Activated naive CD4-positive, alpha-beta T cell (primary cell): ENCODE measurements around the gene HSD17B7.
A peak's percentile ranks its signal among the peaks of the same experiment; 100 is the strongest.
"Not testable (repeated sequence)": the region's sequence is repeated elsewhere in the genome, so short reads cannot be mapped to it uniquely, and the experiment has no call there.

ENCODE experiments used
- DNase-seq, 4 experiments: peaks; one replicate each; lab custom pipeline; 2025; lab: John Stamatoyannopoulos, UW

The HSD17B7 gene, protein sequence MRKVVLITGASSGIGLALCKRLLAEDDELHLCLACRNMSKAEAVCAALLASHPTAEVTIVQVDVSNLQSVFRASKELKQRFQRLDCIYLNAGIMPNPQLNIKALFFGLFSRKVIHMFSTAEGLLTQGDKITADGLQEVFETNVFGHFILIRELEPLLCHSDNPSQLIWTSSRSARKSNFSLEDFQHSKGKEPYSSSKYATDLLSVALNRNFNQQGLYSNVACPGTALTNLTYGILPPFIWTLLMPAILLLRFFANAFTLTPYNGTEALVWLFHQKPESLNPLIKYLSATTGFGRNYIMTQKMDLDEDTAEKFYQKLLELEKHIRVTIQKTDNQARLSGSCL

DNA sequence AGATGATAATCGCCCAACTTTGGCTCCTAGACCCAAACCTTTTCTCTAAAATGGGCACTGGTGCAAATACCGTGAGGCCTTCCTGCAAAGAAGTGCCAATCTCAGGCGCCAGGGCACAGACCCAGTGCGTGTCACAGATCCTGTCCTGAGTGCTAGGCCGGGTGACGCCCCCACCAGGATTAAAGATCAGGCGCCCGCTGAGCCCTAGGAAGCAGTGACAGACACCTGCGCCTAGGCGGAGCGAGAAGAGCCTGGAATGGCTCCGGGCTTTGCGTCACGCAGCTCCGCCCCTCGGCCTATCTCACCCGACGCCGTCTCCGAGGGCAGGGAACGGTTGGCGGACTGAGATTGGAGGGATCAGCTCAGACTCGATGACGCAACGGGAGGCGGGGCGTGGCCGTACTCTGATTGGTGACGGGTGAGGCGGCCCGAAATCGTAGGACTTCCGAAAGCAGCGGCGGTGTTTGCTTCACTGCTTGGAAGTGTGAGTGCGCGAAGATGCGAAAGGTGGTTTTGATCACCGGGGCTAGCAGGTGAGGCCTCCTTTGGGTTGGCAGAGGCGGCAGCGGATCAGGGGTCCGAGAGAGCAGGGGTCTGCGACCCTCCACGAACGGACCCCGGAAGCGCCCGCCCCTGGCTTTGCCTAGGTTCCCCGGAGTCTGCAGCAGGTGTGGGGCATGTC lies at the start of gene HSD17B7:
Gene HSD17B7 (plus strand): TSS at position 400 of the 682 bp plus-strand sequence. CDS start 99 bp downstream, at position 499.
- peak; percentile 13 to 59 (median 28) for DNase-seq

DNA sequence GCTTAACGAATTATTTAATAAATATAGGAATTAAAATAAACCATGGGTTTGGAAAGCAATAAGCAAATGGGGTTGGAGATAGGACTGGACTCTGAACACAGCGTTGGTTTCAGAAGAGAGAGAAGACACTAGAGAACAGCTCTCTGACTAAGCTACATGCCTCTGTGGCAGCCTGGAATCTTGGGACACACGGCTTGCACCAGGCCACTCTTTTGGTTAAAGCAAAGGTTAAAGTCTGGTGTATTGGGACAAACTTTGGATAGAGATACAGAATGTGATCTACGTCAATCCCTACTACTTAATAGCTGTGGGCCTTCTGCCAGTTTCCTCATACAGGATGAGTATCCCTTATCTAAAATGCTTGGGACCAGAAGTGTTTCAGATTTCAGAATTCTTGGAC lies 49.7 kb upstream of the HSD17B7 start:
- DNase-seq = no peak

DNA sequence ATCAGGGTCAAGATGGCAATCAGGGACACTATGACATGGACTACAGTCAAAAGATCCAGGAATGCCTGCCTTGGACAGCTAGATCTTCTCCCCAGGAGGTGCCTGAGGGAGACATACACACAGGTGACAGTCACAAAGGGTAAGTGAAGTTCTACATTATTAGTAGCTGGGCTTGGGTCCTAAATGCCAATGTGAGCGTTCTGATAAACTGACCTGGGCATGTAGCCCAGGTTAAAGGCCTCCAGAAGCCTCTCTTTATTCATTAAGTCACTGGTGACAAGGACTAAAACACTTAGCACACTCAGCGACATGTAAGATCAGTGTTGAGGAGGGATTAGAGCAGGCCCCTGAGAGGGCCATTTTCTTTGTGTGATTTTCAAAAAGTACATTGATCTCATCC lies 48.9 kb upstream of the HSD17B7 start:
- no peak for DNase-seq

GRCh38 chr1:162746264-162746942 lies 44.1 kb upstream of the HSD17B7 start:
- DNase-seq = not testable (repeated sequence)

DNA sequence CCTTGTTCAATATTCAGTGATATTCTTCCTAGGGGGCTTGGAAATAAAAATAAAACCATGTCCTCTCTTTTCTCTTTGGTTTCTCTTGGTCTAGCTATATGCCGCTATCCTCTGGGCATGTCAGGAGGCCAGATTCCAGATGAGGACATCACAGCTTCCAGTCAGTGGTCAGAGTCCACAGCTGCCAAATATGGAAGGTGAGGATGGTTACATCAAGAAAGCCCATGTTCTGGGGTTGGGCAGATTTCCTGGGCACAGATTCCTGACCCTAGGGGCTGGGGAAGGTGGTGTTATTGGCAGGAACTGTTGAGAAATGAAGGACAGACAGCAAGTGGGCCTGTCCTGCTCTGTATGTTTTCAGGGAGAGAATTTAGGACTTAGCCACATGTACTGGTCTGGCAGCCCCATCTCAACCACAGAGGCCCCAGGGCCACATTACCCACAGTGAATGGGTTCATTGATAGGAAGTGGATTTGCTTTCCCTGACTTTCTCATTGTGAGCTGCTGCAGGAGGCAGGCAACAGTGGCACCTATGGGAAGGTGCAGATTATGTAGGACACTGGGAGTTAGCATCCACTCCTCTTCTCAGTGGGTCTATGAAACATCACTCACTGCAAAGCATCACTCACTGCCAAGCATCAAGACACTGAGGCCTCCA lies 37.4 kb upstream of the HSD17B7 start:
- no peak for DNase-seq

DNA sequence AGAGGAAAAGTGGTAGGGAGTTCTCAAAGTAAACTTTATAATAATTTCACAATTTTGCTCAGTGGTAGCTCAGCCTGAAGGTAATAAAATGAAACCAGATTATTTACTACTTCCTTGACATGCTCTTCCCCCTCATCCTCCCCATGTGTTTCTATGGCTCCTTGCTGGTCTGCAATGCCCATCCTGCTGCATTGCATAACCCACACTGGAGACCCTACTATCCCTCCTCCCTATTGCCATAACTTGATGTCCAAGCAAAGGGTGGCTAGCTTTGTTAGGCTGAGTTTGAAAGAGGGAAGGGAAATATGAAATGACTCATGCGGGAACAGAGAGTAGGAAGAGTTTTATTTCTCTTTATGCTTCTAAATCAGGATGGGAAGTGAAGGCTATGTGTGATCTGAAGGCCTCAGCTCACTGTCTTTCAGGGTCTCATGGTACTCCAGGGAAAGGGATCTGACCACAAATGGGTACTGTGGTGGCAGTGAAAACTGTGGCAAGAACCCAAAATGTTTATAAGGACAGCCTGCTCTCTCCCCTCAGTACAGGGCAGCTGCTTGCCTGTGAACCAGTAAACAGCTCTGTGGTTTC lies 36.4 kb upstream of the HSD17B7 start:
- no peak for DNase-seq

DNA sequence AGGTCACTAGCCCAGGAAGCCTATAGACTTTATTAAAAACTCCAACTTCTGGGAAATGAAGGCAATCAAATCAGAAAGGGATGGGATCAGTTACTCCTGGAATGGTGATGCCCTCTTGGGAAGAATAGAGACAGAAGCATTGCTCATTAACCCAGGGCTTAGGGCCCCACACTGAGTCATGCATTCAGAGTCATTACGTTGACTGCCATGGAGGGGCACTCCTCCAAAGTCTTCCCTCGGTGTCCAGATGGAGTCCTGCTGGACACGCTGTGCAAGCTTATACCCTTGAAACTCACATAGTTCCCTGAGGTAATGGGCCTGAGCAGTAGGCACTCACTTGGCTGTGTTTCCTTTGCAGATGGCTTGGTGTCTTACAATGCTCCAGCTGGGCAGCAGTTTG lies 35.2 kb upstream of the HSD17B7 start:
- DNase-seq = no peak

GRCh38 chr1:162756523-162756922 lies 34.0 kb upstream of the HSD17B7 start:
- DNase-seq = no peak

DNA sequence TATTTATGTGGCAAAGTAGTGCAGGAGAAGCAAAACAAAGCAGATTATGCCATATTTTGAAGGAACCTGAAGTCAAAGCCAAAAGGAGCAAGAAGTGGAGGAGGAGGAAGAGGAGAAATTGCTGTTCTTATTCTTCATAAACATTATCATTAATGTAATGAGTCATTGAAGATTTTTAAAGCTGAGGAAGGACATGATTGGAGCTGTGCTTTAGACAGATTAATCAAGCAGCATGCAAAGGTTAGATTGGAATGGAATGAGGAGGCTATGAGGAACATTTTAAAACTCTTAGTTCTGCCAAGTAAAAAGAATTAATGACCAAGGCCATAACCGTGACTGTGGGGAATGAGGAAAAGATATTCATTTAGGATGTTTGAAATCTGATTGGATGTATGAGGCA lies 33.0 kb upstream of the HSD17B7 start:
- no peak for DNase-seq

DNA sequence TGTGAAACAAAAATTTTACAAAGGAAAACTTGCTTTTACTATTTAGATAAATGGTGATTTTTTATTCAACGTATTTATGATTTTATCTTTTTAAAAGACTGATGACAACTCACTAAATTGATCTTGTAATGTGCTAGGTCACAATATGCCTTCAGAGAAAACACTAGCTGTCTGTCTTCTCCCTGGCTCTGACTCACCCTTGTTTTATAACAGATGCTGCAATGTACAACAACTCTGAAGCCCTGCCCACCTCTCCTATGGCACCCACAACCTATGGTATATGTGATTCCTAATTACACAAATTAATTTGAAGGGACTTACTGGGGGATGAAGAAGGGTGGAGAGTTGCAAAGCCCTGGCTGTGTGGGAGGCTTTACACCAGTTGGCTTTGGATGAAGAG lies 24.7 kb upstream of the HSD17B7 start:
- DNase-seq = no peak

GRCh38 chr1:162772571-162773154 lies 17.8 kb upstream of the HSD17B7 start:
- no peak for DNase-seq

DNA sequence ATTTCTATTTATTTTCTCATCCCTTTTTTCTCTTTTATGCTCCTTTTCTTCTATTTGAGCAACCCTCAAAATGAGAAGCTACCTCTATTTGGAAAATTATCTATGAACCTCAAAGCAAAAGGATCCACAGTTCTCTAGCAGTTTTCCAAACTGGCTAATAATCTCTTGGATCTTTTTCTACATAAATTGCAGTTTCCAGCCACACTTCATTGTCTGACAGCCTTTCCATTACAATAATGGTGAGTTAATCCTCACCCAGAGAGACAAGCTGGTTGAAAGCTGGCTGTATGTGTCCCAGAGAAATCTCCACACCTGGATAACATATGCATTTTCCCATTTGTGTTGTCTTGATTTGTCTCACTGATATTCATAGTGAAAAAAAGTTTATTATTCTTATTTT lies 16.5 kb upstream of the HSD17B7 start:
- no peak for DNase-seq

- no peak for DNase-seq
Measured at GRCh38 chr1:162779043-162779442, 11.5 kb upstream of the HSD17B7 start.

DNA sequence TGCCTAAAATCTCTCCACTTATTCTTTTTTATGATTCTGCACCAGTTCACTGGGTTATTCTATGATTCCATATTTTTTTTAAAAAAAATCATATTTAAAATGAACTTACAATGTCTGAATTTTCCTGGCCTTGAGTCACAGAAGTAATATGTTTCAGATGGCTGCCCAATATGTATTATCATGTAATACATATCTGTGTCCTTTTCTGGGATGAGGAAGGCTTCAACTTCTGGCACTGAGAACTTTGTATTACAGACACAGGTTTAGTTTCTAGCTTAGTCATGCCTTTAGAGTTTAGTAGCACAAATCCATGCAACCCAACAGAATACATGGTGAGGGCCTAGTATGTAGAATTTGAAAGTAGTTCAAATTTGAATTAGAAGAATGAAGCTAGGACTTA lies 7.8 kb upstream of the HSD17B7 start:
- no peak for DNase-seq

DNA sequence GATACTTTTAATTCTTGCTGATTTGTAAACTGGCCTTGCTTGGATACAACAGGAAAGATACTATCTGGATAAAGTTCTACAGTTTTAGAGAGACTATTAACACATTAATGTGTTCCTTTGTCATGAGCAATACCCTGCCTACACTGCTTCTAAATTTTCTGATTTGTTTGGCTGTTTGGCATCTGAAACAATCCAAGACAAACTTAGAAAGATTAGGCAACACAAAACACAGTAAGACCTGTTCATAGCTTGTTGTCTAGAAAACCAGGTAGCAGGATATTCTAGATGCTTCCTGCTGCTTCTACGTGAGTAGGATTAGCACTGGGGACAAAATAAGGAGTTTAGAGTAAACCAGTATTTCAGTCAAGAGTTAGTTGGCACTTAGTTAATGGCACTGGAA lies 5.6 kb upstream of the HSD17B7 start:
- not testable (repeated sequence) for DNase-seq

DNA sequence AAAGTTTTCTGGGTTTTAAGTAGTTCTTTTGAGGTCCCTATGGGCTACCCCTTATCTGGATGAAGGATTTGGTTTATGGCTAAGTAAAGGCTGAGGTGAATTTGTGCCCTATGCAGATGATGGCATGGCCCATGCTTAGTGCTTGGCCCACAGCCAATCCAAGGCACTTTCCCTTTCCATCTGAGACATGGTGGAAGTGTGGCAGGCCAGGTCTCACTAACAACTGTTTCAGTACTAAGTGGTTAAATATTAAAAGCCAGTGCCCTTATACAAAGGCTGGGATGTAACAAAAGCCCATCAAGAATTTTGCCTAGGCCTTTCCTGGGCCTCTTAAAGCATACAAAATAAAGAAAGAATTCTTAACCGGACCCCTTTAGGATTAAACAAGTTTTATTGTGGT lies 1.7 kb upstream of the HSD17B7 start:
- not testable (repeated sequence) for DNase-seq

- not testable (repeated sequence) for DNase-seq
Measured at GRCh38 chr1:162790985-162791357, 469 bp downstream of the HSD17B7 start.

DNA sequence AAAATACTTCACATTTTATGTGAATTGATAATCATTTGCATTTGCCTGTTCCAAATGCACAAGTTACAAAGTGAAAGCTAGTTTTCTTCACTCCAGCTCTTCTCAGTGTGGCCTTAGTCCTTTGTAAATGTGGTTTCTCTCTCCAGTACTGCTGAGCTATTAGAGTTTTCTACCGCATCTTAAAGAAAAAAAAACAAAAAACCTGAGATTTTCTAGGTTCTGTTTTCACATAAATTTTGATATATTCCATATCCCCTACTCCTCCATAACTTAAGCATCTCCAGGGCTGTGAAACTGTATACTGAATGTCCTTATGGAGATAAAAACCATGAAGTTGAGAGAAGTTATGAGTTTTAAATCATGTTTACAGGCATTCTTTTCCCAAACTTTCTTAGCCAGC lies 3.8 kb downstream of the HSD17B7 start:
- DNase-seq = not testable (repeated sequence)

DNA sequence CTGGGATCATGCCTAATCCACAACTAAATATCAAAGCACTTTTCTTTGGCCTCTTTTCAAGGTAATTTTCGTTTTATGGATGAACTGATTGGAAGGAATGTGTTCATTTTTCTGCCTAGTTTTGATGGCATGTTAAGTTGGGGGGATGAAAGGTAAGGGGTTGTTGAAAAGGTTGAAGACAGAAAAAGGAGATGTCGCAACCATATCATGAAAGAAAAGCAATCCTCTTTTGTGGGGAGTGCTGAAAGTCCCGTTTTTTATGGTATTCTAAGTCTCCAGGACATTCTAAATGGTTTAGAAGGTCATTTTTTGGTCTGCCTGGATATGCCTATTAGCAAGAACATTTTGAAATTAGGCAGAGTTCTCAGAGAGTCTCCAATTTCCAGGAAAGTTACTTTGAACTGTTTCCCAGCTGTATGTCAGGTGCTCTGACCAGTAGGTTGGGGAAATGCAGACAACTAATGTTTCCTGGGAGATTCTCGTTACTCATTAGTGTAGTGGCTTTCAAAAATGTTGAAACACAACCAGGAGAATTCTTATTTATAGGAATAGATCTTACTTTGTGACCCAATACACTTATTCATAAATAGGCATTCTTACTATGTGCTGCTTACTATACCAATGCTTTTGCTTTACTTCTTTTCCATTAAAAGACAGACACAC lies 6.2 kb downstream of the HSD17B7 start:
- not testable (repeated sequence) for DNase-seq

- DNase-seq = not testable (repeated sequence)
Measured at GRCh38 chr1:162799995-162800830, 9.7 kb downstream of the HSD17B7 start.
